Peyer's patch (tissue), 4 donors: ENCODE measurements around the gene NOP14.

Source experiments
- POLR2A ChIP-seq, 2 donors: fragments of 450-650 bp; IDR thresholded peaks; one replicate each; pipeline ENCODE4 v1.5.1; 2017; ENCODE audit warnings: antibody characterized with exemption in 2 of 2, mild to moderate bottlenecking in 2 of 2, moderate library complexity in 2 of 2
- TF ChIP-seq, protein P1 (sequence below), 6 experiments: fragments of 450-650 bp in 4 of 6; fragments of 200-600 bp in 2 of 6; sonication (generic) in 1 of 6; IDR thresholded peaks; one replicate each; pipeline ENCODE4 v1.5.1; 2017 to 2019; ENCODE audit warnings: antibody characterized with exemption in 6 of 6, mild to moderate bottlenecking in 3 of 6, moderate library complexity in 1 of 6

GRCh38 chr4:2908686-2909085 is 54.5 kb downstream of the NOP14 start:
- no peak for TF ChIP-seq POLR2A (IDR thresholded peaks at IDR 0.05)
- TF ChIP-seq, protein P1, sequence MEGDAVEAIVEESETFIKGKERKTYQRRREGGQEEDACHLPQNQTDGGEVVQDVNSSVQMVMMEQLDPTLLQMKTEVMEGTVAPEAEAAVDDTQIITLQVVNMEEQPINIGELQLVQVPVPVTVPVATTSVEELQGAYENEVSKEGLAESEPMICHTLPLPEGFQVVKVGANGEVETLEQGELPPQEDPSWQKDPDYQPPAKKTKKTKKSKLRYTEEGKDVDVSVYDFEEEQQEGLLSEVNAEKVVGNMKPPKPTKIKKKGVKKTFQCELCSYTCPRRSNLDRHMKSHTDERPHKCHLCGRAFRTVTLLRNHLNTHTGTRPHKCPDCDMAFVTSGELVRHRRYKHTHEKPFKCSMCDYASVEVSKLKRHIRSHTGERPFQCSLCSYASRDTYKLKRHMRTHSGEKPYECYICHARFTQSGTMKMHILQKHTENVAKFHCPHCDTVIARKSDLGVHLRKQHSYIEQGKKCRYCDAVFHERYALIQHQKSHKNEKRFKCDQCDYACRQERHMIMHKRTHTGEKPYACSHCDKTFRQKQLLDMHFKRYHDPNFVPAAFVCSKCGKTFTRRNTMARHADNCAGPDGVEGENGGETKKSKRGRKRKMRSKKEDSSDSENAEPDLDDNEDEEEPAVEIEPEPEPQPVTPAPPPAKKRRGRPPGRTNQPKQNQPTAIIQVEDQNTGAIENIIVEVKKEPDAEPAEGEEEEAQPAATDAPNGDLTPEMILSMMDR (IDR thresholded peaks at IDR 0.05) = no peak
